GM12878 (cell line): ENCODE data around the gene PROX1.

ENCODE experiments used
- ZNF384 ChIP-seq: IDR thresholded peaks from 2 replicates; pipeline ENCODE4 v1.6.1; 2012; ENCODE audit warnings: low read depth, mild to moderate bottlenecking, low read length, improper control_type of control experiment, borderline replicate concordance
- TF ChIP-seq, protein P1 (sequence below), 3 experiments: IDR thresholded peaks in 2 of 3; conservative IDR thresholded peaks in 1 of 3; 2 replicates each; pipeline ENCODE4 v1.5.1; 2011; ENCODE audit warnings: low read depth in 3 of 3, low read length in 3 of 3, mild to moderate bottlenecking in 3 of 3, control low read depth in 2 of 3, moderate library complexity in 2 of 3, inconsistent platforms in 1 of 3, mixed read lengths in 1 of 3; ENCODE audit not compliant: control insufficient read depth in 2 of 3, insufficient read depth in 1 of 3; ENCODE audit errors: extremely low read depth in 1 of 3

GRCh38 chr1:214066936-214067335, 79.2 kb downstream of the PROX1 start:
- no peak for TF ChIP-seq ZNF384
- TF ChIP-seq, protein P1, sequence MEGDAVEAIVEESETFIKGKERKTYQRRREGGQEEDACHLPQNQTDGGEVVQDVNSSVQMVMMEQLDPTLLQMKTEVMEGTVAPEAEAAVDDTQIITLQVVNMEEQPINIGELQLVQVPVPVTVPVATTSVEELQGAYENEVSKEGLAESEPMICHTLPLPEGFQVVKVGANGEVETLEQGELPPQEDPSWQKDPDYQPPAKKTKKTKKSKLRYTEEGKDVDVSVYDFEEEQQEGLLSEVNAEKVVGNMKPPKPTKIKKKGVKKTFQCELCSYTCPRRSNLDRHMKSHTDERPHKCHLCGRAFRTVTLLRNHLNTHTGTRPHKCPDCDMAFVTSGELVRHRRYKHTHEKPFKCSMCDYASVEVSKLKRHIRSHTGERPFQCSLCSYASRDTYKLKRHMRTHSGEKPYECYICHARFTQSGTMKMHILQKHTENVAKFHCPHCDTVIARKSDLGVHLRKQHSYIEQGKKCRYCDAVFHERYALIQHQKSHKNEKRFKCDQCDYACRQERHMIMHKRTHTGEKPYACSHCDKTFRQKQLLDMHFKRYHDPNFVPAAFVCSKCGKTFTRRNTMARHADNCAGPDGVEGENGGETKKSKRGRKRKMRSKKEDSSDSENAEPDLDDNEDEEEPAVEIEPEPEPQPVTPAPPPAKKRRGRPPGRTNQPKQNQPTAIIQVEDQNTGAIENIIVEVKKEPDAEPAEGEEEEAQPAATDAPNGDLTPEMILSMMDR (IDR thresholded peaks at IDR 0.05 in 2 of 3, conservative IDR thresholded peaks at IDR 0.05 in 1 of 3; ENCODE audit: control insufficient read depth in 2 of 3, extremely low read depth in 1 of 3, insufficient read depth in 1 of 3, low read depth in 3 of 3, low read length in 3 of 3): no peak
